ENCODE data around the gene ADGRL2. TPM values are rescaled to one million over a fixed set of nuclear protein-coding genes. Genes with fewer than 3 reads are reported as not detected.
A peak's percentile ranks its signal among the peaks of the same experiment; 100 is the strongest.

The ADGRL2 gene
- total RNA-seq: 10 to 100 TPM in 1 of 2 donors, 1 to 10 TPM in 1; 7.4 to 10.5 TPM

DNA sequence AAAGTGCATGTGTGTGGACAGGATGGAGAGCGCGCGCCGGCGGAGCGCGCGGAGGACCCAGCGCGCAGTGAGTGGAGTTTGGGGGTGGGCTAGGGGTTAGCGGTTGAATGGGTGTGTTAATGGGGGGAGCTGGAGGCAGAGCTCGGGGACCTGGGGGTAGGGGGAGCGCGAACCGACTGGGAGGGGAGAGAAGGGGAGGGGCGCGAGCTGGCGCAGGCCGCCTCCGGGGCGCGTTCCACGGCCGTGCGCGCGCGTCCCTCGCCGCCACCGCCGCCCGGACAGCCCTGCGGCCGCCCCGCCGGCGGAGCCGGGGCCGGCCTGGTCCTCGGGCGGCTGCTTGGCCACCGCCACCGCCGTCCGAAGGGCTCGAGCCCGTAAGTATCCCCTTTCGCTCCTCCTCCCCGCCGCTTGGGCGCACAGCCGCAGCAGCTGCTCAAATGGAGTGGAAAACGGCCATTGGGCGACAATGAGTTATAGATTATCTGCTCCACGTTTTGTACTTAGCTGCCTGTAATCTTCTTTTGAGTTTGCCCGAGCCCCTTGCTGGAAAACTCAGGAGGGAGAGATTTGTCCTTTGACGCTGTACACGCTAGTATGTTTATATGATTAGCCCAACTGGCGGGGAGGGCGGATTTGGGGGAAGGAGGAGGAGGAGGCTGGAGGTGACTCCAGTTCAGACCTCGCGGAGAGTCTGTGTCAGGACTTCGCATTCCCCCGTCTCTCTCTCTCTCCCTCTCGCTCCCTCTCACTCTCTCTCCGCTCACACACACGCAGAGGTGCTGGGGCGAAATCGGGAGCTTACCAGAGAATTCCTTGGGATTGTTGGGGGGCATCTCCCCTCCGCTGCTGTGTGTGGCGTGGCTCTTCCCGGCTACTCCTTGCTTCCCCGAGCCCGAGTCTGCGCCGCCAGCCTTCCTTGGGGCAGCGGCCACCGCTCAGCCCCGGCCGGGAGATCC is at the start of gene ADGRL2:
TSS of gene ADGRL2 (plus strand) at position 240 of the 956 bp plus-strand sequence. CDS start 36,051 bp downstream, outside the sequence.
- Histone ChIP-seq H3K9me3 (no peaks in the 10 kb centered on the region), H3K9ac (ENCODE audit: low read depth in 2 of 2, low read length in 2 of 2) (peak within 1 kb of the TSS; percentile 51 to 58), H3K27ac (peak within 1 kb of the TSS; percentile 71), H3K36me3 (no peaks in the 10 kb centered on the region), H3K4me1 (peaks cover 6% of the 10 kb centered on the region), H3K27me3 (peaks cover 16% of the 10 kb centered on the region), H3K4me3 (peak within 1 kb of the TSS; percentile 53)
- TF ChIP-seq, protein P1, sequence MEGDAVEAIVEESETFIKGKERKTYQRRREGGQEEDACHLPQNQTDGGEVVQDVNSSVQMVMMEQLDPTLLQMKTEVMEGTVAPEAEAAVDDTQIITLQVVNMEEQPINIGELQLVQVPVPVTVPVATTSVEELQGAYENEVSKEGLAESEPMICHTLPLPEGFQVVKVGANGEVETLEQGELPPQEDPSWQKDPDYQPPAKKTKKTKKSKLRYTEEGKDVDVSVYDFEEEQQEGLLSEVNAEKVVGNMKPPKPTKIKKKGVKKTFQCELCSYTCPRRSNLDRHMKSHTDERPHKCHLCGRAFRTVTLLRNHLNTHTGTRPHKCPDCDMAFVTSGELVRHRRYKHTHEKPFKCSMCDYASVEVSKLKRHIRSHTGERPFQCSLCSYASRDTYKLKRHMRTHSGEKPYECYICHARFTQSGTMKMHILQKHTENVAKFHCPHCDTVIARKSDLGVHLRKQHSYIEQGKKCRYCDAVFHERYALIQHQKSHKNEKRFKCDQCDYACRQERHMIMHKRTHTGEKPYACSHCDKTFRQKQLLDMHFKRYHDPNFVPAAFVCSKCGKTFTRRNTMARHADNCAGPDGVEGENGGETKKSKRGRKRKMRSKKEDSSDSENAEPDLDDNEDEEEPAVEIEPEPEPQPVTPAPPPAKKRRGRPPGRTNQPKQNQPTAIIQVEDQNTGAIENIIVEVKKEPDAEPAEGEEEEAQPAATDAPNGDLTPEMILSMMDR (IDR thresholded peaks at IDR 0.05): no peak
- peak; percentile 81 for DNase-seq
- intact Hi-C loops (cut with DNase I): no loop called here

DNA sequence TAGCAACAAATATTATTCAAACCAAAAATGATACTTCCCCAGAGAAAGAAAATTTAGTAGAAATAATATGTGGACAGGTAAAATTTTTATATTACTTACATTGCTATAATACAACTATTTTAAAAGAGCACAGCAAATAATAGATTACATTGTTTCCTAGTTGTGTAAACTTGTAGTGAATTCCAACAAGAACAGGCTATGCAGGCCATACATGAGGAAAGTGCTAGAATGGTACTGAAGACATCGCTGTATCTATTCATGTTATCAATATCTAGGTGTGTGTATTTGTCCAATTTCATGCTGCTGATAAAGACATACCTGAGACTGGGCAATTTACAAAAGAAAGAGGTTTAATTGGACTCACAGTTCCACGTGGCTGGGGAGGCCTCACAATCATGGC is 47.9 kb upstream of the ADGRL2 start:
- H3K9me3 ChIP-seq: no peaks in the 10 kb centered on the region
- H3K9ac ChIP-seq (ENCODE audit: low read depth in 2 of 2, low read length in 2 of 2): no peak overlapping the region
- intact Hi-C loops (cut with DNase I): no loop called here
- no peaks in the 10 kb centered on the region for H3K36me3 ChIP-seq
- TF ChIP-seq, protein P1 (IDR thresholded peaks at IDR 0.05): no peak
- H3K27ac ChIP-seq: no peak overlapping the region
- H3K4me1 ChIP-seq: no peaks in the 10 kb centered on the region
- no peak overlapping the region for H3K4me3 ChIP-seq
- no peaks in the 10 kb centered on the region for H3K27me3 ChIP-seq
- no peak for DNase-seq

DNA sequence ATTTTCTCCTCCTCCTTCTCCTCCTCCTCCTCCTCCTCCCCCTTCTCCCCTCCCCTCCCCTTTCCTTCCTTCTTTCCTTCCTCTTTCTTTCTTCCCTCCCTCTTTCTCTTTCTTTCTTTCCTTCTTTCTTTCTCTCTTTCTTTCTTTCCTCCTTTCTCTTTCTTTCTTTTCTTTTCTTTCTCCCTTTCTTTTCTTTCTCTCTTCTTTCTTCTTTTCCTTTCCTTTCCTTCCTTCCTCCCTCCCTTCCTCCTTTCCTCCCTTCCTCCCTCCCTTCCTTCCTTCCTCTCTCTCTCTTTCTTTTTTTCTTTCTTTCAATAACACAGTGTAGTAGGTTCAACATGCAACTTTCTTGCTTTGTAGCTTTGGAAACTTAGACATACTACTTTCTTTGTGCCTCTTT is 46.3 kb upstream of the ADGRL2 start:
- no peak for DNase-seq
- Histone ChIP-seq H3K9me3 (no peaks in the 10 kb centered on the region), H3K9ac (ENCODE audit: low read depth in 2 of 2, low read length in 2 of 2) (no peak overlapping the region), H3K27me3 (no peaks in the 10 kb centered on the region), H3K36me3 (no peaks in the 10 kb centered on the region), H3K4me3 (no peak overlapping the region), H3K27ac (no peak overlapping the region), H3K4me1 (no peaks in the 10 kb centered on the region)
- TF ChIP-seq, protein P1 (IDR thresholded peaks at IDR 0.05): no peak
- intact Hi-C loops (cut with DNase I): no loop called here

DNA sequence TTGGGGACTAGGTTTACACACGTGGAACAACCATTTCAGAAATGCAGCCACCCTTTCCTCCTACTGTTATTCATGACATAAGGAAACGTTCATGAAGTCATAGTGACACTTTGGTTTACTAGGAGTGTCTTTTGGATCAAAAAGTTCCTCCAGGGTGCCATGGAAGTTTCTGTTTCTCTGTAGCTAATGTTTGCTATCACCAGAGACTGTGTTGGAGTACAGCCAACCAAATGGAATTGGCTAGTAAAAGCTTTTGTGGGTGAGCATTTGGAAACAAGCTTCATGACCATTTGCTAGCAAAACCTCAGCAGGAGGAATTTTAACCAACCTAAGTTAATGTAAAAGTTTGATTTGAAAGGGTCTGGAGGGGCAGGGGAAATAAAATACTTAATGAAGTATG is 43.9 kb upstream of the ADGRL2 start:
- DNase-seq: no peak
- Histone ChIP-seq H3K9me3 (no peaks in the 10 kb centered on the region), H3K4me1 (no peaks in the 10 kb centered on the region), H3K9ac (ENCODE audit: low read depth in 2 of 2, low read length in 2 of 2) (no peak overlapping the region), H3K27ac (no peak overlapping the region), H3K36me3 (no peaks in the 10 kb centered on the region), H3K27me3 (no peaks in the 10 kb centered on the region), H3K4me3 (no peak overlapping the region)
- TF ChIP-seq, protein P1 (IDR thresholded peaks at IDR 0.05): no peak
- intact Hi-C loops (cut with DNase I): no loop called here

DNA sequence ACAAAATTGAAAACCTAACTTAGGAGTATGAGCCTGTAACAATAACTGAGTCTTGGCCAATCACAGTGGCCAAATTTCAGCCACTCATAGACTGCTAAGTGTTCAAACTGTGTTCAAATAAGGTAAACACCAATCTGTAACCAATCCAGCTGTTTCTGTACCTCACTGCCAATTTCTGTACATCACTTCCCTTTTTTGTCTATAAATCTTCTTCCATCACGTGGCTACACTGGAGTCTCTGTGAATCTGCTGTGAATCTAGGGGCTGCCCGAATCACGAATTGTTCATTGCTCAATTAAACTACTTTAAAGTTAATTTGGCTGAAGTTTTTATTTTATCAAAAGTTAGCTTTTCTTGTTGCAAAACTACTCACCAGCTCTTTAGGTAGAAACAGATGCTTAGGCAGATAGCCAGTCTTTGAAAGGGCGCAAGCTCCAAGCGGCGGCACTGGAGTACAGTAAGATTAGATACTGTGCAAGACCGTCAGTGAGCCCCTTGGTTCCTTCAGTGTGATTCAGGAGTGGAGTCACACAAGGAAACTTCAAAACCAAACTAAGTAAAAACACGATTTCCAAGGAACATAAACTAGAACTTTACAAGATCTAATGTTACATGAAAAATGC is 43.2 kb upstream of the ADGRL2 start:
- H3K4me3 ChIP-seq: no peak overlapping the region
- TF ChIP-seq, protein P1 (IDR thresholded peaks at IDR 0.05): no peak
- DNase-seq: no peak
- no peaks in the 10 kb centered on the region for H3K27me3 ChIP-seq
- no peak overlapping the region for H3K27ac ChIP-seq
- H3K9ac ChIP-seq (ENCODE audit: low read depth in 2 of 2, low read length in 2 of 2): no peak overlapping the region
- no peaks in the 10 kb centered on the region for H3K4me1 ChIP-seq
- H3K36me3 ChIP-seq: no peaks in the 10 kb centered on the region
- H3K9me3 ChIP-seq: no peaks in the 10 kb centered on the region
- intact Hi-C loops (cut with DNase I): no loop called here

Data from colonic mucosa (tissue), 4 donors.